HG02970 (cell line): Measurements from ENCODE around the gene PROSER2.

Experiments used
- ATAC-seq: cut with Tn5 transposase; IDR thresholded peaks from one replicate; pipeline ENCODE4 v1.9.1; 2021; ENCODE audit warnings: mild to moderate bottlenecking, moderate library complexity, moderate number of reproducible peaks; ENCODE audit not compliant: unreplicated experiment, low FRiP score

PROSER2 gene

GRCh38 chr10:11823122-11823988 lies at the start of gene PROSER2:
TSS of gene PROSER2 (plus strand) at chr10:11823356. CDS start at chr10:11852078, 28,722 bp downstream.
- ATAC-seq: no peak

GRCh38 chr10:11773761-11774441 lies 49.3 kb upstream of the PROSER2 start:
- no peak for ATAC-seq

GRCh38 chr10:11775412-11775811 lies 47.7 kb upstream of the PROSER2 start:
- ATAC-seq: no peak

- ATAC-seq: no peak
These were observed 47.1 kb upstream of the PROSER2 start for GRCh38 chr10:11776080-11776479.

- ATAC-seq: no peak
These were observed 42.0 kb upstream of the PROSER2 start for GRCh38 chr10:11781114-11781513.

- ATAC-seq: no peak
These were observed 40.2 kb upstream of the PROSER2 start for GRCh38 chr10:11782793-11783557.

- no peak for ATAC-seq
These were observed 39.6 kb upstream of the PROSER2 start for GRCh38 chr10:11783558-11783865.

GRCh38 chr10:11787374-11787773 lies 35.8 kb upstream of the PROSER2 start:
- ATAC-seq: no peak

GRCh38 chr10:11787846-11788245 lies 35.3 kb upstream of the PROSER2 start:
- no peak for ATAC-seq

- no peak for ATAC-seq
These were observed 33.9 kb upstream of the PROSER2 start for GRCh38 chr10:11789306-11789705.

- no peak for ATAC-seq
These were observed 33.2 kb upstream of the PROSER2 start for GRCh38 chr10:11789956-11790355.

- ATAC-seq: no peak
These were observed 29.2 kb upstream of the PROSER2 start for GRCh38 chr10:11793762-11794479.

GRCh38 chr10:11794566-11794965 lies 28.6 kb upstream of the PROSER2 start:
- ATAC-seq: no peak

GRCh38 chr10:11795101-11795920 lies 27.8 kb upstream of the PROSER2 start:
- no peak for ATAC-seq

- no peak for ATAC-seq
These were observed 26.7 kb upstream of the PROSER2 start for GRCh38 chr10:11796474-11796873.

GRCh38 chr10:11797281-11797680 lies 25.9 kb upstream of the PROSER2 start:
- ATAC-seq: no peak

- no peak for ATAC-seq
These were observed 25.1 kb upstream of the PROSER2 start for GRCh38 chr10:11797847-11798633.

- ATAC-seq: no peak
These were observed 24.1 kb upstream of the PROSER2 start for GRCh38 chr10:11798845-11799735.
